Measurements from ENCODE around the gene ORAI1.
"Not testable (repeated sequence)": the region's sequence is repeated elsewhere in the genome, so short reads cannot be mapped to it uniquely, and the experiment has no call there.

Gene ORAI1

GRCh38 chr12:121649322-121649721 is 23.0 kb downstream of the ORAI1 start:
- DNase-seq (ENCODE audit: low read depth) = no peak

DNA sequence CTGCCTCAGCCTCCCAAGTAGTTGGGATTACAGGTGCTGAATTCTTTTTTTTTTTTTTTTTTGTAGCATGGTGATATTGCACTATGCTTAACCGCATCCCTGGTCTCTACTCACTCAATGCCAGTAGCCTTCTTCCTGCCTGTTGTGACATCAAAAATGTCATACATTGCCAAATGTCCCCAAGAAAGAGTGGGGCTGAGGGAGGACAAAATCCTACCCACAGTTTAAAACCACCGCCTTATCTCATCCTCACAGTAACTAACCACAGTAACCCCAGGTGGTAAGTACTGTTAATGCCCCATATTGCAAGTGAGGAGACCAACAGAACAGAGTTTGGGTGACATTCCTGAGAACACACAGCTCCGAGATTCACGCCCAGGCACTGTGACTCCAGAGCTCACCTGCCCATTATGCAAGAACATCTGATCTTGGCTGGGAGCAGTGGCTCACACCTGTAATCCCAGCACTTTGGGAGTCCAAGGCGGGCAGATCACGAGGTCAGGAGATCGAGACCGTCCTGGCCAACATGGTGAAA is 23.6 kb downstream of the ORAI1 start:
- DNase-seq (ENCODE audit: low read depth) = no peak

DNA sequence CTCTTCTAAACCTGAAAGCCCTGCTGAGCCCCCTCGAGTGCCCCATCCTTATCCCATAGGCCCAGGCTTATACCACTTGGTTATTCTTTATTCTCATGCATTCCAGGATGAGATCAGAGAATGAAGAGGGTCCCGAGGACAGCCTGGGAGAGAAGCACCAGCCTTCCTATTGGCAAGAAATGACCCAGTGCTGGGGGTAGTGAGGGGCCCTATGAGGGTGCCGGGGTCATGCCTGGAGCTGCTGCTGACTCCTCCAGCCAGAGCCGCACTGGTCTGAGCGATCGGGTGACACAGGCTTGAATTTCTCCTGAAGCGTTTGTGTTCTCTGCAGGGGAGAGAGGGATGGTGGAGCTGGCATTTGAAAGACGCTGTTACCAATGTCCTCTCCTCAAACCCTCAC is 25.0 kb downstream of the ORAI1 start:
- DNase-seq (ENCODE audit: low read depth) = no peak

DNA sequence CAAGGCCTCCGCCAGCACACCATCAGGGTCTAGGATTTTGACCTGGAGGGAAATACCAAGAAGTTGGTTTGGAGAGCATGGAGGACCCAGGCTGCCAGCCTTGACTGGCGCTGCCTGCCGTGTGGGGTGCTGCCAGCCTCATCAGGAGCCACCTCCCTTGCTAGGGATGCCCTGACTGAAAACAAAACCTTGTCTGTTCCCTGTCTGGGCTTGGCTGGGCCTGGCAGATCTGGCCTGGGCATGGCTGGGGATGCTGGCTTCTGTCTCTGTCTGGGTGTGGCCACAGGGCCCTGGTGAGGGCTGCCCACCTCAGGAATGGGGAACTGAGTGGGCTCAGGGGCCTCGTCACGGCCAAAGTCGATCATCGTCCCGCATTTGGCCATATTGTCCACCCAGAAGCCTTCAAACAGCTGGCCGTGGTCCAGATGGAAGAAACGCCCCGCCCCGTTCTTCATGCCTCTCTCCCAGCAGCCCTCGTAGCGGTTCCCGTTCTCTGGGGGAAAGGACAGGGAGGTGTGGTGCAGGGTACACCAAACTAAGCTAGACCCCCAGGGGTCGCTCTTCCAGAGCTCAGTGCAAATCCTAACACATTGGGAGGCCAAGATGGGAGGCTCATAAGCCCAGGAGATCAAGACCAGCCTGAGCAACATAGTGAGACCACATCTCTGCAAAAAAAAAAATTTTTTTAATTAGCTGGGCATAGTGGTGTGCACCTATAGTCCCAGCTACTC is 26.6 kb downstream of the ORAI1 start:
- no peak for DNase-seq (ENCODE audit: low read depth)

GRCh38 chr12:121653999-121654398 is 27.7 kb downstream of the ORAI1 start:
- no peak for DNase-seq (ENCODE audit: low read depth)

GRCh38 chr12:121656122-121656521 is 29.8 kb downstream of the ORAI1 start:
- DNase-seq (ENCODE audit: low read depth) = no peak

DNA sequence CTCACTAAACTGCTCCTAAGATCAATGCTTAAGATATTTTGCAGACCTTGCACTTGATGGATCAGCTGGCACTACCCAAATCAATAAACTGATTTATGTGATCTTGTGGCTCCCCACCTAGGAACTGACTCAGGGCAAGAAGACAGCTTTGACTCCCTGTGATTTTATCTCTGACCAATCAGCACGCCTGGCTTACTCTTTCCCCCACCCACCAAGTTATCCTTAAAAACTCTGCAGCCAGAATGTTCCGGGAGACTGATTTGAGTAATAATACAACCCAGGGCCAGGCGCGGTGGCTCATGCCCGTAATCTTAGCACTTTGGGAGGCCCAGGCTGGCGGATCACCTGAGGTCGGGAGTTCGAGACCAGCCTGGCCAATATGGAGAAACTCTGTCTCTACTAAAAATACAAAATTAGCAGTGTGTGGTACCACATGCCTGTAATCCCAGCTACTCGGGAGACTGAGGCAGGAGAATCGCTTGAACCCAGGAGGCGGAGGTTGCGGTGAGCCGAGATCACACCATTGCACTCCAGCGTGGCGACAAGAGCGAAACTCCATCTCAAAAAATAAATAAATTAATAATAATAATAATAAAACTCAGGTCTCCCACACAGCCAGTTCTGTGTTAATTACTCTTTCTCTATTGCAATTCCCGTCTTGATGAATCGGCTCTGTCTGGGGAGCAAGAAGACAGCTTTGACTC is 31.1 kb downstream of the ORAI1 start:
- peak; percentile 36 for DNase-seq (ENCODE audit: low read depth)

GRCh38 chr12:121661353-121662105 is 35.2 kb downstream of the ORAI1 start:
- DNase-seq (ENCODE audit: low read depth) = not testable (repeated sequence)

DNA sequence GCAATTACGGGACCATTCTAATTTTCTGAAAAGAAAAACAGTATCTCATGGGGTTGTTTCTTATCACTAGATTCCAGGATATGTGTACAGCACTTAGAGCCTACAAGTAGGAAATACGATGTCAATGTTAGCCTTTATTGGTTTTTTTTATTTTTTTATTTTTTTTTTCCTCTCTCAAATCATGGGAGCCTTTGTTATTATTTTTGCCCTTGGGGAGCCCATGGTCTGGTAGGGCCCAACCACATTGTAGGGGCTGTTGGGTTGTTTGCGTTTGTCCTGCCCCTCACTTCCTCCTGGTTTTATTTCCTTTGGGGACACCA is 37.2 kb downstream of the ORAI1 start:
- no peak for DNase-seq (ENCODE audit: low read depth)

DNA sequence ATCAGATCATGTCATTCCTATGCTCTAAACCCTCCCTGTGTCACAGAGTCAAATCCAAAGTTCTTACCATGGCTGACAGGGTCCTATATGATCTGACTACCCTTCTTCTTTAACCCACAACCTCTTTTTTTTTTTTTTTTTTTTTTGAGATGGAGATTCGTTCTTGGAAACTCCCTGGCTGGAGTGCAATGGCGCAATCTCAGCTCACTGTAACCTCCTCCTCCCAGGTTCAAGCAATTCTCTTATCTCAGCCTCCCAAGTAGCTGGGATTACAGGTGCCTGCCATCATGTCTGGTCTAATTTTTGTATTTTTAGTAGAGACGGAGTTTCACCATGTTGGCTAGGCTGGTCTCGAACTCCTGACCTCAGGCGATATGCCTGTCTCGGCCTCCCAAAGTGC is 40.5 kb downstream of the ORAI1 start:
- DNase-seq (ENCODE audit: low read depth) = not testable (repeated sequence)

DNA sequence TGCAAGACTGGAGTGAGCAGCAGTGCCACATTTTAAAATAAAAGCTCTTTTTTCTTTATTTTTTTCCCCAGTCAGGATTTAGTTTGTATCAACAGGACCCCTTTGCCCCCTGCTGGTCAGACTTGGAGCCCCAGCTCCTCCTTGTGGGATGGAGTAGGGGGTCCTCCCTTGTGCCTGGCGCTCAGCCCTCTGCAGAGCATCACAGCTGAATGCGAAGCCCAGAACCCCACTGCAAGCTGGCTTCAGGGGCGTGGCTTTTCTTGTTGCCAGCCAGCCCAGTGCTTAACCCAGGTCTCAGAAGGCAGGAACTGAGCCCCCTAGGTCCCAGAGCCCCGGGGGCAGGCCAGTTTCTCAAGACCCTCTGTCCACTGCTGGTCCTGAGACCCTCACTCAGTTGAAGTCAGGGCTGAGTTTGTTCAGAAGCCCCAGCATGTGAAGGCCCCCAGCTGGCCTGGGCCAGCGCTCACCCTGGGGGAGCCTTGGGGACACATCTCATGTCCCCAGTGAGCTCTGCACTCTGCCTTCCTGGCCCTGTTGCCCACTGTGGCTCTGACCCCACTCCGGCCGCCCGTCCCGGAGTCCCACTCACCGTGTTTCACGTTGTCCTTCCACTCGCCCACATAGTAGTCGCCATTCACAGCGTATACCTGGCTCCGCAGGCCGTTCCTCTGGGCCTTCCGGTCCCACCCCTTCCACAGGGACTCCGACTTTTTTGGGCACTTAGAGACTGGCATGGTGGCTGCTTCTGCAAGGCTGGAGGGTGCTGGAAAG is 42.6 kb downstream of the ORAI1 start:
- no peak for DNase-seq (ENCODE audit: low read depth)

DNA sequence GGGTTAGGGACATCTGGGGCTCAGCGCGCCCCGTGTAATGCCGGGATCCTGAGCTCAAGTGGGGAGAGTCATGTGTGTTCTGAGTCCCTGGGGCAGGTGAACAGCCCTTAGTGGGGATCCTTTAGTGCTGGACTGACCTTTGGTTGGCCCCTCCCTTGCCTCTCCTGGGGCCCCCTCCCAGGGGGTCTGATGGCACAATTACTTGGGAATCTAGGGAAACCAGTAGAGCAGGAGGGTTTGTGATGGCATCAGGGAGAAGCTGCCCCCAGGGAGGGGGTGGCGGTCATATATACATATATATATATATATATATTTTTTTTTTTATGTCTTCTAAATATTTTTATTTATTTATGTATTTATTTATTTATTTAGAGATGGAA is 43.2 kb downstream of the ORAI1 start, which contains the start of gene MORN3:
Gene MORN3, minus strand, starts transcription at position 134 of the 380 bp plus-strand sequence. CDS start 171 bp downstream, outside the sequence.
- no peak for DNase-seq (ENCODE audit: low read depth)

DNA sequence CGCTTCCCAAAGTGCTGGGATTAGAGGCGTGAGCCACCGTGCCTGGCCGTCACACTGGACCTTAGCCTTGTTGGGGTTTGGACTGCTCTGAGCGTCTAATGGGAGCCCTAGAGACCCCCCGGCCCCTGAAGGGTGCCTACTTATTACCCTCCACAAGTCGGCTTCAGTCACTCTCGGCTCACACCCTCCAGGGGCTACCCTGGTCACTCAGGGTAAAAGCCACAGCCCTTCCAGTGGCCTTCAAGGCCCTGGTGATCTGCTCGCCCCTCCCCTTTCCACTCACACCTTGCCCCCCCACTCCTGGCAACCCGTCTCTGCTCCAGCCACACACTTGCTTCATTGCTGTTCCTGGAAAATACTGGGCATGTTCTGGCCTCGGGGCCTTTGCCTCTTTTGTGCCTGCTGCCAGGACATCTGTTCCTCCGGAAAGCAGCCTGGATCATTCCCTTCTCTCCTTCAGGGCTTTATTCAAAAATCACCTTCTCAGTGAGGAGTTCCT is 46.7 kb downstream of the ORAI1 start:
- DNase-seq (ENCODE audit: low read depth) = no peak

GRCh38 chr12:121676190-121676589 is 49.9 kb downstream of the ORAI1 start:
- DNase-seq (ENCODE audit: low read depth) = no peak

DNA sequence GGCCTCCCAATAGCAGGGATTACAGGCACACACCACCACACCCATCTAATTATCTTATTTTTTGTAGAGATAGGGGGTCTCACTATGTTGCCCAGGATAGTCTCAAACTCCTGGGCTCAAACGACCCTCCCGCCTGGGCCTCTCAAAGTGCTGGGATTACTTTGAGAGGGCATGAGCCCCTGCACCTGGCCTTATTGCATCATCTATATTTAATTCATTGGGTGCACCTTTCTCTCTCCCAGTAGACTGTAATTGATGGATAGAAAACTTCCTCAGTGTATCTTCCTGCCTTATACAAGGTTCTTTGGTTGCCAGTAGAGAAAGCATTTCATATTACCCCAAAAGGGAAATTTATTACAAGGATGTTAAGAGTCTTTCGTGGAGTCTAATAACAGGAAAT is 52.0 kb downstream of the ORAI1 start:
- no peak for DNase-seq (ENCODE audit: low read depth)

DNA sequence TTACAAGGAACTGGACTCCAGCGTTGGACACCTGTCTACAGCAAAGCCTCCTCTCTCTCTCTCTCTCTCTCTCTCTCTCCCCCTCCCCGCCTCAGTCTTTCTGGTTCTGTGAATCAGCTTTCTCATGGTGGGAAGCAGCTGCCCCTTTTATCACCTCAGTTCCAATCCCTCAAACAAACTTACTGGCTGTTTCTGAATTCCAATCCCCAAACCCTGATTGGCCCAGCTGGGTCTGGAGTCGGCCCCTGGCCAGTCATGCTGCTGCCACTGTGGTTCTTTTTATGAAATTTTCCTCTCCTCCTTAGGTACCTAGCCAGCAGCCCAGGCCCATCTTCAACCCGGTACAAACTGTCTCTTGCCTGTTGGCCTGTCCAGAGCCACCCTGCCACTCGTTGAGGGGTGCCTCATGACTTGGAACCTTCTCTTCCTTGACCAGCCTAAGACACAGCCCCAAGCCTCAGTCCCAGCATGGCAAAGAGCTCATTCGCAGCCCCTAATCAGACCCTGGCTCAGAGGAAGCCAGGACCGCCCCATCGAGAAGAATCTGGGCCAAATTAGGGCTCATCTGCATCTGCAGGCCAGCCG is 52.5 kb downstream of the ORAI1 start:
- no peak for DNase-seq (ENCODE audit: low read depth)

- DNase-seq (ENCODE audit: low read depth) = not testable (repeated sequence)
Observed at GRCh38 chr12:121679661-121680197, 53.4 kb downstream of the ORAI1 start.

DNA sequence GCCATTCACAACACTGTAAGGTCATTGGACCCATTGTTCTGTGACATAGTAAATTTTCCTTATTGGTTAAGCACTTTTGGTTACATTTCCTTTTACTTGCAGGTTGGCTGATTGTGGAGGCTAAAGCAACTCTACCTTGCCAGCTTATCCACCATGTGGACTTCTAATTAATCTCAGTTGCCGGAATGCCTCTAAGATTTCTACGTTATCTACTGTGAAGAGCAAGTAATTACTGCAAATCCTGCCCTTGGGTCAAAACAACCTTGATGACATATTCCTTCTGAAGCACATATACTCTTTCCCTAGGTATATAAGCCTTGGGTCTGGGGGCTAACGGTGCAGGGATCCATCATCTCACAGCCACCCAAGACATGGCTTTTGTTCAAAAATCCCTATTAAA is 62.6 kb downstream of the ORAI1 start:
- no peak for DNase-seq (ENCODE audit: low read depth)

- no peak for DNase-seq (ENCODE audit: low read depth)
Observed at GRCh38 chr12:121689430-121689829, 63.1 kb downstream of the ORAI1 start.
